Germinal center (tissue), 1 donor: ENCODE measurements around the gene IGF2BP3.

Source experiments
- DNase-seq: peaks from one replicate; pipeline ENCODE4 v3.0.0; 2012; ENCODE audit warnings: mixed read lengths, low spot score

IGF2BP3 gene

GRCh38 chr7:23373151-23374004 is 96.9 kb downstream of the IGF2BP3 start:
- DNase-seq = peak; percentile 77

GRCh38 chr7:23372611-23373010 is 97.7 kb downstream of the IGF2BP3 start:
- no peak for DNase-seq

GRCh38 chr7:23371654-23372053 is 98.6 kb downstream of the IGF2BP3 start:
- DNase-seq = no peak

GRCh38 chr7:23369695-23370404 is 100.4 kb downstream of the IGF2BP3 start:
- DNase-seq = no peak

- DNase-seq = no peak
Observed at GRCh38 chr7:23369100-23369499, 101.2 kb downstream of the IGF2BP3 start.

- no peak for DNase-seq
Observed at GRCh38 chr7:23358152-23358674, 112.1 kb downstream of the IGF2BP3 start.

- peak; percentile 40 for DNase-seq
Observed at GRCh38 chr7:23357190-23358093, 112.8 kb downstream of the IGF2BP3 start.

GRCh38 chr7:23356726-23357125 is 113.6 kb downstream of the IGF2BP3 start:
- no peak for DNase-seq

GRCh38 chr7:23356168-23356567 is 114.1 kb downstream of the IGF2BP3 start:
- no peak for DNase-seq

- DNase-seq = no peak
Observed at GRCh38 chr7:23353172-23353571, 117.1 kb downstream of the IGF2BP3 start.

GRCh38 chr7:23350466-23350865 is 119.8 kb downstream of the IGF2BP3 start:
- DNase-seq = no peak

GRCh38 chr7:23349484-23350157 is 120.7 kb downstream of the IGF2BP3 start:
- DNase-seq = no peak

GRCh38 chr7:23347682-23348180 is 122.6 kb downstream of the IGF2BP3 start:
- DNase-seq = no peak

GRCh38 chr7:23347033-23347681 is 123.1 kb downstream of the IGF2BP3 start:
- DNase-seq = no peak

GRCh38 chr7:23346316-23346715 is 124.0 kb downstream of the IGF2BP3 start:
- peak; percentile 54 for DNase-seq

GRCh38 chr7:23345601-23346000 is 124.7 kb downstream of the IGF2BP3 start:
- DNase-seq = no peak

- DNase-seq = no peak
Observed at GRCh38 chr7:23343806-23344475, 126.3 kb downstream of the IGF2BP3 start.

- no peak for DNase-seq
Observed at GRCh38 chr7:23343102-23343501, 127.2 kb downstream of the IGF2BP3 start.

GRCh38 chr7:23341846-23342598 is 128.3 kb downstream of the IGF2BP3 start:
- no peak for DNase-seq
